Brain microvascular endothelial cell (primary cell): ENCODE measurements around the gene EFTUD2.

ENCODE experiments used
- DNase-seq: peaks from one replicate; pipeline ENCODE4 v3.0.0-alpha.2; 2020
- H3K27ac ChIP-seq: fragments of 250-450 bp; sonication (Bioruptor Pico); 2 replicates; pipeline ENCODE4 v1.5.1; 2020; ENCODE audit warnings: mild to moderate bottlenecking, moderate library complexity
- H3K27me3 ChIP-seq: fragments of 250-450 bp; sonication (Bioruptor Pico); replicated peaks from 2 replicates; pipeline ENCODE4 v1.5.1; 2020; ENCODE audit warnings: mild to moderate bottlenecking
- H3K36me3 ChIP-seq: fragments of 250-450 bp; sonication (Bioruptor Pico); replicated peaks from 2 replicates; pipeline ENCODE4 v1.5.1; 2020; ENCODE audit warnings: mild to moderate bottlenecking
- H3K4me3 ChIP-seq: 2 replicates; pipeline ENCODE4 v1.5.1; 2011; ENCODE audit warnings: low read depth, mild to moderate bottlenecking, control low read depth, low read length, moderate library complexity
- CTCF ChIP-seq: IDR thresholded peaks from 2 replicates; pipeline ENCODE4 v1.5.1; 2011; ENCODE audit warnings: low read depth, mild to moderate bottlenecking, moderate library complexity, low read length, control low read depth, inconsistent platforms; ENCODE audit errors: missing control alignments
- in situ Hi-C: cut with HindIII; loops from 2 replicates; pipeline ENCODE4 v1.10.0; 2017; ENCODE audit warnings: low sequenced_read_pairs, low pct_ligation_motif_present

EFTUD2 gene

GRCh38 chr17:44932096-44932786 is 33.0 kb upstream of the EFTUD2 start:
- no peak for TF ChIP-seq CTCF
- H3K27ac ChIP-seq: no peak overlapping the region
- no peak for DNase-seq
- no peak overlapping the region for H3K4me3 ChIP-seq
- no peaks in the 10 kb centered on the region for H3K36me3 ChIP-seq
- no peaks in the 10 kb centered on the region for H3K27me3 ChIP-seq
- in situ Hi-C loops: no loop called here

DNA sequence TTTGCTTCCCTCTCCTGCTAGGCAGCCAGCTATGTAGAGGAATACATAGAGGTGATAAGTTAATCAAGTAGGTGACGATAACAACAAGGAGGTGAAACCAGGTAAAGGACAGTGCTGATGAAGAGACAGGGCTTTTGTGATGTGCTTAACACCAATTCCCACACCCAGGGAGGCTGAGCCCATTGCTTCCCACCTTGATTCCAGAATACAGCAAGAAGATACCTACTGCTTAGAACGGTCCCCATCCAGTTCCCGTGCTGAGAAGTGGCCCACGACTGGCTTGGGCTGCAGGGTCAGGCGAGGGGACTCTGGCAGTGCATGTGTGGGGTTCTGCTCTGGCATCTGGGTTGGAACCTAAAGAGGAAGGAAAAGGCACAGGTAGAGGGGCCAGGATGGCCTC is 32.1 kb upstream of the EFTUD2 start:
- DNase-seq: no peak
- Histone ChIP-seq H3K27me3 (no peaks in the 10 kb centered on the region), H3K36me3 (no peaks in the 10 kb centered on the region), H3K4me3 (no peak overlapping the region), H3K27ac (no peak overlapping the region)
- in situ Hi-C loops: no loop called here
- no peak for TF ChIP-seq CTCF

DNA sequence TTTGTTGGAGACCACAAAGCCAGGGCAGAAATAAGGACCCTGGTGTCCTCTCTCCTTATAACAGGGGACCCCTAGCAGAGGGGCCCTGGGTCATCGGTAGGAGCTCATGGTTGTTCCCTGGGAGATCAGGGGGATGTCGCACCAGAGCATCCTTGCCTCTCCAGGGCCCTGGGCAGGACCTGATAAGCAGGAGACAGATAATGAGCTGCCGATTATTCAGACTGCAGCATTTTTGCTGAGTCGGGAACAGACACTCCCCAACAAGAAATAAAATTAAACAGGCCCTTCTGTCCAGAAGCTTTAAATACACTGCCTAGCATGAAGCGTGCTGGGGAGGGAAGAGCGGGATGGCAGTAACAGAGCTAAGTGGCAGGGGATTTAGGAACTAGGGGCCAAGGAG is 31.4 kb upstream of the EFTUD2 start:
- no peak for DNase-seq
- H3K36me3 ChIP-seq: no peaks in the 10 kb centered on the region
- no peak for TF ChIP-seq CTCF

GRCh38 chr17:44928950-44929720 is 29.9 kb upstream of the EFTUD2 start:
- TF ChIP-seq CTCF: no peak
- in situ Hi-C loops: no loop called here
- no peak for DNase-seq
- Histone ChIP-seq H3K4me3 (no peak overlapping the region), H3K36me3 (no peaks in the 10 kb centered on the region), H3K27ac (no peak overlapping the region), H3K27me3 (no peaks in the 10 kb centered on the region)

More for the DNA sequence above, 31.4 kb upstream of the EFTUD2 start:
- no peak overlapping the region for H3K4me3 ChIP-seq
- H3K27me3 ChIP-seq: no peaks in the 10 kb centered on the region
- H3K27ac ChIP-seq: no peak overlapping the region
- in situ Hi-C loops: no loop called here

- no peak for DNase-seq
- H3K4me3 ChIP-seq: no peak overlapping the region
- no peak overlapping the region for H3K27ac ChIP-seq
- no peak for TF ChIP-seq CTCF
- in situ Hi-C loops: no loop called here
- H3K36me3 ChIP-seq: no peaks in the 10 kb centered on the region
- H3K27me3 ChIP-seq: no peaks in the 10 kb centered on the region
Observed at GRCh38 chr17:44928136-44928535, 28.9 kb upstream of the EFTUD2 start.
